Activated CD4-positive, alpha-beta T cell treated with anti-CD3 and anti-CD28 coated beads for 4 hours (primary cell): ENCODE measurements around the gene GNAT3.

Experiments used
- DNase-seq, 2 donors: peaks; one replicate each; pipeline ENCODE4 v3.0.0-alpha.2; 2020

Gene GNAT3

GRCh38 chr7:80460857-80461256 is 51.0 kb downstream of the GNAT3 start:
- DNase-seq = no peak

- no peak for DNase-seq
Measured at GRCh38 chr7:80459776-80460510, 51.9 kb downstream of the GNAT3 start.

GRCh38 chr7:80458822-80459725 is 52.8 kb downstream of the GNAT3 start:
- no peak for DNase-seq

- no peak for DNase-seq
Measured at GRCh38 chr7:80453699-80454340, 58.0 kb downstream of the GNAT3 start.

- DNase-seq = no peak
Measured at GRCh38 chr7:80450621-80451308, 61.1 kb downstream of the GNAT3 start.

- no peak for DNase-seq
Measured at GRCh38 chr7:80449836-80450235, 62.0 kb downstream of the GNAT3 start.

- no peak for DNase-seq
Measured at GRCh38 chr7:80445351-80445750, 66.5 kb downstream of the GNAT3 start.

GRCh38 chr7:80444811-80445210 is 67.1 kb downstream of the GNAT3 start:
- no peak for DNase-seq

- no peak for DNase-seq
Measured at GRCh38 chr7:80443325-80443724, 68.5 kb downstream of the GNAT3 start.

- no peak for DNase-seq
Measured at GRCh38 chr7:80440883-80441282, 71.0 kb downstream of the GNAT3 start.

- DNase-seq = no peak
Measured at GRCh38 chr7:80439894-80440821, 71.7 kb downstream of the GNAT3 start.

- no peak for DNase-seq
Measured at GRCh38 chr7:80435521-80435920, 76.3 kb downstream of the GNAT3 start.

- no peak for DNase-seq
Measured at GRCh38 chr7:80434047-80434446, 77.8 kb downstream of the GNAT3 start.

- DNase-seq = no peak
Measured at GRCh38 chr7:80432166-80432565, 79.7 kb downstream of the GNAT3 start.

- DNase-seq = no peak
Measured at GRCh38 chr7:80429181-80429580, 82.7 kb downstream of the GNAT3 start.

- DNase-seq = no peak
Measured at GRCh38 chr7:80428161-80429054, 83.5 kb downstream of the GNAT3 start.

- no peak for DNase-seq
Measured at GRCh38 chr7:80427218-80427617, 84.6 kb downstream of the GNAT3 start.

- DNase-seq = no peak
Measured at GRCh38 chr7:80420876-80421275, 91.0 kb downstream of the GNAT3 start.

- no peak for DNase-seq
Measured at GRCh38 chr7:80417211-80417793, 94.6 kb downstream of the GNAT3 start.

- no peak for DNase-seq
Measured at GRCh38 chr7:80415522-80415921, 96.3 kb downstream of the GNAT3 start.
